WTC11 (cell line): ENCODE measurements around the gene ANKRD28. TPM values are rescaled to one million over a fixed set of nuclear protein-coding genes. Genes with fewer than 3 reads are reported as not detected.

Source experiments
- ATAC-seq: fragments of 200-7000 bp; cut with Tn5 transposase; 2 replicates; pipeline ENCODE4 v1.10.0; 2021; ENCODE audit warnings: mild to moderate bottlenecking, moderate library complexity
- CTCF ChIA-PET: fragments of 300-600 bp; sonication (Branson Sonifier 250); formaldehyde crosslinking; loops from one replicate; lab custom pipeline; 2021; ENCODE audit warnings: antibody characterized with exemption; lab: Charles Lee
- POLR2A ChIA-PET: fragments of 350-600 bp; sonication (Branson Sonifier 250); formaldehyde crosslinking; loops from one replicate; lab custom pipeline; 2021; ENCODE audit warnings: antibody characterized with exemption; lab: Charles Lee
- DNase-seq: peaks from one replicate; pipeline ENCODE4 v3.0.0; 2021; ENCODE audit warnings: low spot score
- H3K27ac Mint-ChIP-seq: 2 replicates; pipeline ENCODE4 v1.8.0; 2021; ENCODE audit warnings: mixed read lengths
- H3K27me3 Mint-ChIP-seq: 2 replicates; pipeline ENCODE4 v1.8.0; 2021; ENCODE audit warnings: low read depth, mild to moderate bottlenecking, moderate library complexity, mixed read lengths
- H3K36me3 Mint-ChIP-seq: 2 replicates; pipeline ENCODE4 v1.8.0; 2021; ENCODE audit warnings: mixed read lengths
- H3K4me1 Mint-ChIP-seq: 2 replicates; pipeline ENCODE4 v1.8.0; 2022; ENCODE audit warnings: mixed read lengths
- H3K4me3 Mint-ChIP-seq: 2 replicates; pipeline ENCODE4 v1.8.0; 2021; ENCODE audit warnings: mild to moderate bottlenecking, moderate library complexity, mixed read lengths
- H3K9me3 Mint-ChIP-seq: 2 replicates; pipeline ENCODE4 v1.8.0; 2021; ENCODE audit warnings: mixed read lengths
- CREB1 ChIP-seq: sonication (generic); formaldehyde crosslinking; IDR thresholded peaks from 2 replicates; pipeline ENCODE4 v1.8.0; 2023; ENCODE audit warnings: mild to moderate bottlenecking, missing genetic modification reagents
- FOXP1 ChIP-seq: sonication (generic); formaldehyde crosslinking; IDR thresholded peaks from 2 replicates; pipeline ENCODE4 v1.8.0; 2022; ENCODE audit warnings: missing genetic modification reagents, mild to moderate bottlenecking, moderate library complexity, borderline replicate concordance
- JAZF1 ChIP-seq: fragments of 250-450 bp; sonication (Bioruptor Pico); IDR thresholded peaks from 2 replicates; pipeline ENCODE4 v1.9.0; 2021; ENCODE audit warnings: moderate library complexity, mild to moderate bottlenecking, inconsistent platforms
- MXD4 ChIP-seq: fragments of 250-450 bp; sonication (Bioruptor Pico); IDR thresholded peaks from 2 replicates; pipeline ENCODE4 v1.8.0; 2021; ENCODE audit warnings: mild to moderate bottlenecking, moderate library complexity, borderline replicate concordance
- NFYB ChIP-seq: sonication (generic); formaldehyde crosslinking; conservative IDR thresholded peaks from 2 replicates; pipeline ENCODE4 v1.8.0; 2022; ENCODE audit warnings: low read depth, missing genetic modification reagents
- NR2C2 ChIP-seq: sonication (generic); formaldehyde crosslinking; IDR thresholded peaks from 2 replicates; pipeline ENCODE4 v1.8.0; 2022; ENCODE audit warnings: mild to moderate bottlenecking, missing genetic modification reagents
- PRRX2 ChIP-seq: fragments of 250-450 bp; sonication (Bioruptor Pico); IDR thresholded peaks from 2 replicates; pipeline ENCODE4 v1.8.0; 2021; ENCODE audit warnings: mild to moderate bottlenecking
- TCF7 ChIP-seq: sonication (generic); formaldehyde crosslinking; IDR thresholded peaks from 2 replicates; pipeline ENCODE4 v1.8.0; 2022; ENCODE audit warnings: mild to moderate bottlenecking, low read depth, missing genetic modification reagents, moderate library complexity
- ZNF263 ChIP-seq: sonication (generic); formaldehyde crosslinking; IDR thresholded peaks from 2 replicates; pipeline ENCODE4 v1.8.1; 2022; ENCODE audit warnings: low read depth, mild to moderate bottlenecking, moderate library complexity, missing genetic modification reagents
- total RNA-seq: library from RNA; stranded (reverse); gene quantifications from 3 replicates; pipeline ENCODE4 v1.2.3, GENCODE V29; 2021
- TF ChIP-seq, protein P1 (sequence below): sonication (generic); formaldehyde crosslinking; IDR thresholded peaks from 2 replicates; pipeline ENCODE4 v1.8.0; 2022; ENCODE audit warnings: missing genetic modification reagents
- TF ChIP-seq, protein P2 (sequence below): sonication (generic); formaldehyde crosslinking; IDR thresholded peaks from 2 replicates; pipeline ENCODE4 v1.8.1; 2023; ENCODE audit warnings: mild to moderate bottlenecking, moderate library complexity, missing genetic modification reagents
- TF ChIP-seq, protein P3 (sequence below): sonication (generic); formaldehyde crosslinking; IDR thresholded peaks from 2 replicates; pipeline ENCODE4 v1.8.1; 2022; ENCODE audit warnings: missing genetic modification reagents, borderline replicate concordance
- TF ChIP-seq, protein P4 (sequence below): sonication (generic); formaldehyde crosslinking; IDR thresholded peaks from 2 replicates; pipeline ENCODE4 v1.8.1; 2023; ENCODE audit warnings: mild to moderate bottlenecking, missing genetic modification reagents
- TF ChIP-seq, protein P5 (sequence below): sonication (generic); formaldehyde crosslinking; IDR thresholded peaks from 2 replicates; pipeline ENCODE4 v1.8.1; 2022; ENCODE audit warnings: low read depth, mild to moderate bottlenecking, moderate library complexity, missing genetic modification reagents, borderline replicate concordance
- TF ChIP-seq, protein P6 (sequence below): fragments of 250-450 bp; sonication (Bioruptor Pico); IDR thresholded peaks from 2 replicates; pipeline ENCODE4 v1.9.0; 2021; ENCODE audit warnings: mild to moderate bottlenecking
- TF ChIP-seq, protein P7 (sequence below): sonication (generic); formaldehyde crosslinking; IDR thresholded peaks from 2 replicates; pipeline ENCODE4 v1.8.1; 2023; ENCODE audit warnings: mild to moderate bottlenecking, missing genetic modification reagents

Gene ANKRD28
- total RNA-seq, 1 experiment from 2014 or later: 51.6 TPM

DNA sequence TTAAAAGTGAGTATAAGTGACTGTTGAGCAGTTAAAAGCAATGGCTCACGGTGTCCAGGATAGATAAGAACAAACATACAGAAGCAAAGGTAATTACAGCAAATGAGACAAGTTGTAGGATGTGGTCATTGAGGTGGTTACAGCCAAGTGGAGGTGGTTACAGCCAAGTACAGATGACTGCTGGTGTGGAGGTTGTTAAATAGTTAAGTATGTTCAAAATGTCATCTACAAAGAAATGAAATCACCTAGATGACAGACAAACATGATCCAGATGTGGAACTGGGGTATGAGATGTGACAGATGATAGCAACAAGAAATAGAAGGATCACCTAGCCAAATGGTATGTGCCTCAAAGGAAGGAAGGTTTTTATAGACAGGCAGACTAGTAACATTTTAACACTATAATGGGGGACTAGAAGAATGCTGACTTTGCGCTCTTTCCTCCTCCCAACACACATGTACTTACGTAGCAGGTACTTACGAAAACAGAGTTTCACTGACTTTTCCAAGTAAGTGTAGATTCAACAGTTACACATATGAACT is 6.8 kb upstream of the ANKRD28 start (continued):
- TF ChIP-seq, protein P1, sequence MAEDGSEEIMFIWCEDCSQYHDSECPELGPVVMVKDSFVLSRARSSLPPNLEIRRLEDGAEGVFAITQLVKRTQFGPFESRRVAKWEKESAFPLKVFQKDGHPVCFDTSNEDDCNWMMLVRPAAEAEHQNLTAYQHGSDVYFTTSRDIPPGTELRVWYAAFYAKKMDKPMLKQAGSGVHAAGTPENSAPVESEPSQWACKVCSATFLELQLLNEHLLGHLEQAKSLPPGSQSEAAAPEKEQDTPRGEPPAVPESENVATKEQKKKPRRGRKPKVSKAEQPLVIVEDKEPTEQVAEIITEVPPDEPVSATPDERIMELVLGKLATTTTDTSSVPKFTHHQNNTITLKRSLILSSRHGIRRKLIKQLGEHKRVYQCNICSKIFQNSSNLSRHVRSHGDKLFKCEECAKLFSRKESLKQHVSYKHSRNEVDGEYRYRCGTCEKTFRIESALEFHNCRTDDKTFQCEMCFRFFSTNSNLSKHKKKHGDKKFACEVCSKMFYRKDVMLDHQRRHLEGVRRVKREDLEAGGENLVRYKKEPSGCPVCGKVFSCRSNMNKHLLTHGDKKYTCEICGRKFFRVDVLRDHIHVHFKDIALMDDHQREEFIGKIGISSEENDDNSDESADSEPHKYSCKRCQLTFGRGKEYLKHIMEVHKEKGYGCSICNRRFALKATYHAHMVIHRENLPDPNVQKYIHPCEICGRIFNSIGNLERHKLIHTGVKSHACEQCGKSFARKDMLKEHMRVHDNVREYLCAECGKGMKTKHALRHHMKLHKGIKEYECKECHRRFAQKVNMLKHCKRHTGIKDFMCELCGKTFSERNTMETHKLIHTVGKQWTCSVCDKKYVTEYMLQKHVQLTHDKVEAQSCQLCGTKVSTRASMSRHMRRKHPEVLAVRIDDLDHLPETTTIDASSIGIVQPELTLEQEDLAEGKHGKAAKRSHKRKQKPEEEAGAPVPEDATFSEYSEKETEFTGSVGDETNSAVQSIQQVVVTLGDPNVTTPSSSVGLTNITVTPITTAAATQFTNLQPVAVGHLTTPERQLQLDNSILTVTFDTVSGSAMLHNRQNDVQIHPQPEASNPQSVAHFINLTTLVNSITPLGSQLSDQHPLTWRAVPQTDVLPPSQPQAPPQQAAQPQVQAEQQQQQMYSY (CRISPR knock-in tag): no peak
- TF ChIP-seq NFYB (CRISPR knock-in tag): no peak
- TF ChIP-seq, protein P2, sequence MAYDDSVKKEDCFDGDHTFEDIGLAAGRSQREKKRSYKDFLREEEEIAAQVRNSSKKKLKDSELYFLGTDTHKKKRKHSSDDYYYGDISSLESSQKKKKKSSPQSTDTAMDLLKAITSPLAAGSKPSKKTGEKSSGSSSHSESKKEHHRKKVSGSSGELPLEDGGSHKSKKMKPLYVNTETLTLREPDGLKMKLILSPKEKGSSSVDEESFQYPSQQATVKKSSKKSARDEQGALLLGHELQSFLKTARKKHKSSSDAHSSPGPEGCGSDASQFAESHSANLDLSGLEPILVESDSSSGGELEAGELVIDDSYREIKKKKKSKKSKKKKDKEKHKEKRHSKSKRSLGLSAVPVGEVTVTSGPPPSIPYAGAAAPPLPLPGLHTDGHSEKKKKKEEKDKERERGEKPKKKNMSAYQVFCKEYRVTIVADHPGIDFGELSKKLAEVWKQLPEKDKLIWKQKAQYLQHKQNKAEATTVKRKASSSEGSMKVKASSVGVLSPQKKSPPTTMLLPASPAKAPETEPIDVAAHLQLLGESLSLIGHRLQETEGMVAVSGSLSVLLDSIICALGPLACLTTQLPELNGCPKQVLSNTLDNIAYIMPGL (CRISPR knock-in tag): no peak
- TF ChIP-seq MXD4 (CRISPR knock-in tag): no peak
- TF ChIP-seq, protein P3, sequence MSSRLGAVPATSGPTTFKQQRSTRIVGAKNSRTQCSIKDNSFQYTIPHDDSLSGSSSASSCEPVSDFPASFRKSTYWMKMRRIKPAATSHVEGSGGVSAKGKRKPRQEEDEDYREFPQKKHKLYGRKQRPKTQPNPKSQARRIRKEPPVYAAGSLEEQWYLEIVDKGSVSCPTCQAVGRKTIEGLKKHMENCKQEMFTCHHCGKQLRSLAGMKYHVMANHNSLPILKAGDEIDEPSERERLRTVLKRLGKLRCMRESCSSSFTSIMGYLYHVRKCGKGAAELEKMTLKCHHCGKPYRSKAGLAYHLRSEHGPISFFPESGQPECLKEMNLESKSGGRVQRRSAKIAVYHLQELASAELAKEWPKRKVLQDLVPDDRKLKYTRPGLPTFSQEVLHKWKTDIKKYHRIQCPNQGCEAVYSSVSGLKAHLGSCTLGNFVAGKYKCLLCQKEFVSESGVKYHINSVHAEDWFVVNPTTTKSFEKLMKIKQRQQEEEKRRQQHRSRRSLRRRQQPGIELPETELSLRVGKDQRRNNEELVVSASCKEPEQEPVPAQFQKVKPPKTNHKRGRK (CRISPR knock-in tag): no peak
- TF ChIP-seq, protein P4, sequence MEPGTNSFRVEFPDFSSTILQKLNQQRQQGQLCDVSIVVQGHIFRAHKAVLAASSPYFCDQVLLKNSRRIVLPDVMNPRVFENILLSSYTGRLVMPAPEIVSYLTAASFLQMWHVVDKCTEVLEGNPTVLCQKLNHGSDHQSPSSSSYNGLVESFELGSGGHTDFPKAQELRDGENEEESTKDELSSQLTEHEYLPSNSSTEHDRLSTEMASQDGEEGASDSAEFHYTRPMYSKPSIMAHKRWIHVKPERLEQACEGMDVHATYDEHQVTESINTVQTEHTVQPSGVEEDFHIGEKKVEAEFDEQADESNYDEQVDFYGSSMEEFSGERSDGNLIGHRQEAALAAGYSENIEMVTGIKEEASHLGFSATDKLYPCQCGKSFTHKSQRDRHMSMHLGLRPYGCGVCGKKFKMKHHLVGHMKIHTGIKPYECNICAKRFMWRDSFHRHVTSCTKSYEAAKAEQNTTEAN (CRISPR knock-in tag): no peak
- TF ChIP-seq CREB1: no peak
- TF ChIP-seq, protein P5, sequence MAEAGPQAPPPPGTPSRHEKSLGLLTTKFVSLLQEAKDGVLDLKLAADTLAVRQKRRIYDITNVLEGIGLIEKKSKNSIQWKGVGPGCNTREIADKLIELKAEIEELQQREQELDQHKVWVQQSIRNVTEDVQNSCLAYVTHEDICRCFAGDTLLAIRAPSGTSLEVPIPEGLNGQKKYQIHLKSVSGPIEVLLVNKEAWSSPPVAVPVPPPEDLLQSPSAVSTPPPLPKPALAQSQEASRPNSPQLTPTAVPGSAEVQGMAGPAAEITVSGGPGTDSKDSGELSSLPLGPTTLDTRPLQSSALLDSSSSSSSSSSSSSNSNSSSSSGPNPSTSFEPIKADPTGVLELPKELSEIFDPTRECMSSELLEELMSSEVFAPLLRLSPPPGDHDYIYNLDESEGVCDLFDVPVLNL (CRISPR knock-in tag): no peak
- TF ChIP-seq JAZF1 (CRISPR knock-in tag): no peak
- TF ChIP-seq, protein P6, sequence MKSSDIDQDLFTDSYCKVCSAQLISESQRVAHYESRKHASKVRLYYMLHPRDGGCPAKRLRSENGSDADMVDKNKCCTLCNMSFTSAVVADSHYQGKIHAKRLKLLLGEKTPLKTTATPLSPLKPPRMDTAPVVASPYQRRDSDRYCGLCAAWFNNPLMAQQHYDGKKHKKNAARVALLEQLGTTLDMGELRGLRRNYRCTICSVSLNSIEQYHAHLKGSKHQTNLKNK (CRISPR knock-in tag): no peak
- no peak for TF ChIP-seq NR2C2 (CRISPR knock-in tag)
- no peak for TF ChIP-seq ZNF263 (CRISPR knock-in tag)

DNA sequence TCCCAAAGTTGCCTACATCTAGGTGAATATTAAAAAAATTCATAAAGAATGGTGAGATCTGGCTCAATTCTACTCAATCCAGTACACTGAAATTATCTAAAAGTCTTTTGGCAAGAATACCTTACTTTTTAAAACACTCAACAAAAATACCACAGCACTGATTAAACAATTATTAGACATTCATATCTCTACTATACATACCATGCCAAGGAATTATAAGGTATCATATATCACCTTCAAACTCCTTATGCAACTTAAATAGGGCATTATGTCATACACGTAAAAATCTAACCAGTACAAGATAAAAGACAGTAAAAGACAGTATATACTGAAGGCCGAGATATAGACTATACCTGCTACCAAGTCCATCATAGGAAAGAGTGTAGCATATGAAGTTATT is 6.1 kb upstream of the ANKRD28 start:
- no peak for DNase-seq
- no peak for ATAC-seq
- CTCF ChIA-PET: no interaction called here
- Mint-ChIP-seq H3K4me3 (no peak overlapping the region), H3K4me1 (peaks cover 21% of the 10 kb centered on the region), H3K36me3 (no peaks in the 10 kb centered on the region), H3K9me3 (no peaks in the 10 kb centered on the region), H3K27me3 (no peaks in the 10 kb centered on the region), H3K27ac (no peak overlapping the region)
- POLR2A ChIA-PET: no interaction called here
- no peak for TF ChIP-seq TCF7 (CRISPR knock-in tag)

DNA sequence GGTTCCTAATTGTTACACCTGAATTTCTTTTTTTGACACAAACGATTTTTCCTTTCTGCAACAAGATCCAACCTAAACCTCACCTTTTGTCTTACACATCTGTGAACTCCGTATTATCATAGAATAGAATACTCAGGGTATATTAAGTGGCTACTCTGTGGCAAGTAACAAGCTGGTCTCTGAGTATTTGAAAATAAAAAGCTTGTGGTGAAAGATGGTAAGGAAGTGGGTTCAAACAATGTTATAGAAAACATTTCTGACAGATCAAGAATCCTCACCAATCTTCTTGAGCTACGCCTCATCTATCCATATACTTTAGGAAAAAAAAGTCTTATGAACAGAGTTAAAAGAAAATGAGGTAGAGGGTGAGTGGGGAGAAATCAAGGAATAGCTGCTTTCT is 3.5 kb upstream of the ANKRD28 start:
- ATAC-seq (no peak), DNase-seq (no peak)
- Mint-ChIP-seq H3K27me3 (no peaks in the 10 kb centered on the region), H3K4me3 (no peak overlapping the region), H3K36me3 (no peaks in the 10 kb centered on the region), H3K27ac (no peak overlapping the region), H3K9me3 (no peaks in the 10 kb centered on the region), H3K4me1 (peaks cover 39% of the 10 kb centered on the region)
- POLR2A ChIA-PET: no interaction called here
- CTCF ChIA-PET: no interaction called here
- TF ChIP-seq PRRX2 (CRISPR knock-in tag): no peak
- TF ChIP-seq FOXP1 (CRISPR knock-in tag): no peak
- TF ChIP-seq, protein P7, sequence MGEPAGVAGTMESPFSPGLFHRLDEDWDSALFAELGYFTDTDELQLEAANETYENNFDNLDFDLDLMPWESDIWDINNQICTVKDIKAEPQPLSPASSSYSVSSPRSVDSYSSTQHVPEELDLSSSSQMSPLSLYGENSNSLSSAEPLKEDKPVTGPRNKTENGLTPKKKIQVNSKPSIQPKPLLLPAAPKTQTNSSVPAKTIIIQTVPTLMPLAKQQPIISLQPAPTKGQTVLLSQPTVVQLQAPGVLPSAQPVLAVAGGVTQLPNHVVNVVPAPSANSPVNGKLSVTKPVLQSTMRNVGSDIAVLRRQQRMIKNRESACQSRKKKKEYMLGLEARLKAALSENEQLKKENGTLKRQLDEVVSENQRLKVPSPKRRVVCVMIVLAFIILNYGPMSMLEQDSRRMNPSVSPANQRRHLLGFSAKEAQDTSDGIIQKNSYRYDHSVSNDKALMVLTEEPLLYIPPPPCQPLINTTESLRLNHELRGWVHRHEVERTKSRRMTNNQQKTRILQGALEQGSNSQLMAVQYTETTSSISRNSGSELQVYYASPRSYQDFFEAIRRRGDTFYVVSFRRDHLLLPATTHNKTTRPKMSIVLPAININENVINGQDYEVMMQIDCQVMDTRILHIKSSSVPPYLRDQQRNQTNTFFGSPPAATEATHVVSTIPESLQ: no peak
- TF ChIP-seq, protein P1 (CRISPR knock-in tag): no peak
